Activated gamma-delta T cell treated with Interleukin-2 at 50 U/mL for 16 hours (primary cell): ENCODE measurements around the gene ITPKB.

Source experiments
- DNase-seq: peaks from one replicate; pipeline ENCODE4 v3.0.0-alpha.2; 2020

ITPKB gene

DNA sequence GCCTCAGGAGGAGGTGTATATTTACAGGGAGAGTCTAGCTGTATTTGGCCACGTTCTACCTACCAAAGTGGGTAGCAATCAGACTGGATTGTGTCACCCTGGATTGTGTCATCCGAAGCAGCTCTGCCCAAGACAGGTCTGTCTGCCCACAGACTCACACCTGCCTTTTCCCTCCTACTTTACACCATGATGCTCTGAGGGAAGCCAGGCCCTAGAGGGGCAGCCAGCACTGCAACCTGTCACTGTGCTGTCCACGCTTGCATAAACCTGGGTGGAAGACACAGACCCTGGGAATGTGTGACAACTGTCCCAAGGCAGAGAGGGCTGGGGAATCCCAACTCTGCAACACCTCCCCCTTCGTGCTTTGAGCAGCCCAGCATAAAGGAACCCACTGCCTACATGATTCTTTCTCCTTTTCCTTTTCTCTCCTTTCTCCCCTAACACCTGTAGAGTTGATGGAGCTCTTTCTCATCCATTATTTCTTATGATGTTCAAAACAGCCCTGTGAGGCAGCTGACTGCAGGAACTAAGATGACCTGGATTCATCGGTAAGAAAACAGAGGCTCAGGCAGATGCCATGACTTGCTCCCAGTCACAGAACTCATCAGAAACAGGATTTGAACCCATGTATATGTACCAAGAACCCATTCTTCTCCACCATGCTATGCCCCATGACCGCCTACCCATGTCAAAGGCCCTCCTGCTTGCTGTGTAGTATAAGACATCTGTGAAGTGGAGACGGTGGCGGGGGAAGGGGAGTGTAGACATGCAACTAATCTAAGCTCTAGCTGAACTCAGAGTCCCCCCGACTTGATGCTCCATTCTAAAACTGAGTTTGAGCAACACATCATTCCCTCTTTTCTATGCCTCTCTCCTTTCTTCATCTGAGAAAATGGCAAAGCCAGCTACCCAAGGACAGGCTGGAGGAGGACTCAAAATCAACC lies 55.9 kb downstream of the ITPKB start:
- DNase-seq, result peak; percentile 36

GRCh38 chr1:226681652-226682493 lies 57.2 kb downstream of the ITPKB start:
- no peak for DNase-seq

DNA sequence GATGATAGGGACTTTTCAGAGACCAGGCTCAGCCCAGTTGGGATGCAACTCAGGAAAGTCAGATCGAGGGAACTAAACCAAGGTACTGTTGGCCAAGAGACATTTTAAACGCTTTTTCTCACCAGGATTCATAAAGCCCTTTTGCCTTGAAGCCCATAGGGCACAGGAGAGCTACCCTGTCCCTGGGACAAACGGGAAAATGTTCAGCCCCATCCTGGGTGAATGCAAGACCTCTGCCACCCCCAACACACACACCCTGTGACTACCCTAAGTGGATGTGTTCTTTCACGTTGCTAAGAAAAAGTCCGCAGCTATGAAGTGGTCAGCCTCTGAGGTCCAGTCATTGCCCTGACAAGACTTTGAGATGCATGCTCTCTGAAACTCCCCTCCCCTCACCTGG lies 58.4 kb downstream of the ITPKB start:
- no peak for DNase-seq

DNA sequence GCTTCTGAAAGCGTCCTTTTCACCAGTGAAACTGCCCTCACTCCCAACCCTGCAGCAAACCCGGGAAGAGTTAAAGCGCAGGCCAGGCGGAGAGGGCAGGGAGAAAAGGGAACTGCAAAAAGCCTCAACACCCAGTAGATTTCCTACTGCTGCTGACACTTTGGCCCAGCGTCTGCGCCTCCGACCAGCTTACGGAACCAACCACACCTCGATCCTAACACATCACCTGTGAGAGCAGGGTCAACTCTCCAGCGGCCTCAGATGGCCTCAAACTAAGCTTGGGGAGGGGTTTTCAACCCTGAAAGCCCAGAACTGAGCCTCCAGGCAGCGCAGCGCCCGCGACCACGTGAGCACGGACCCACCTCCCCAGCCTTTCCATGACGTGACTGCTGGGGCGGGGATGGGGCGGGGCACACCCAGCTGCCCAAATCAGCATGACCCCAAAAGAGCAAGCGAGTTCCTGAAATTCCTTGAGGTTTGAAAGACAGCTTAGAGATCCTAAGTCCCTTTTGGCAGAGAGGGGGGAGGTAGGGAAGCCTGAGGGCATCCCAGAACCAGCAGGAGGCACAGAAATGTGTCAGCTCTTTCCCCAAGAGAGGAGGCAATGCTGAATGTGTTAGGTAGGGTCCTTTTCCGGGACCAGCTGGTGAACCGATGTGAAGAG lies 59.1 kb downstream of the ITPKB start:
- DNase-seq, result peak; percentile 71

DNA sequence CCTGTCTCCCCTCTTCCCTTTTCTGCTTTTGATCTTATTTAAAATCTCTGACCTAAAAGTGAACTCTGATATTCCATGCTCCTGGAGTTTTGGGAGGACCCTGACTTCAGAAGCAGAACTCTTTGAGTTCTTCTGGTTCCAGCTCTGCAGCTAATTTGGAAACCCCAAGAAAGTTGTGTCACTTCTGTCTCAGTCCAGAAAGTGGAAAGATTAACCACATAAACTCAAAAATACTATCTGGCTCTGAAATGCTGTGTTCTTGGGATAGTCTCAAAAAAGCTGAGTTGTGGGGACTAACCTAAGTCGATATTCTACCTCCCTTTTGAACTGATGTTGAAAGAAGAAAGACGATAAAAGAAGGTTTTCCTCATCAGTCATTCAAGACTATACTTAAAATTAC lies 59.8 kb downstream of the ITPKB start:
- no peak for DNase-seq

- DNase-seq, result peak; percentile 49
Observed at GRCh38 chr1:226678701-226679100, 60.4 kb downstream of the ITPKB start.

- DNase-seq, result no peak
Observed at GRCh38 chr1:226678251-226678650, 60.8 kb downstream of the ITPKB start.

GRCh38 chr1:226677027-226678020 lies 61.8 kb downstream of the ITPKB start:
- DNase-seq, result peak; percentile 74

GRCh38 chr1:226676381-226676780 lies 62.7 kb downstream of the ITPKB start:
- DNase-seq, result no peak

DNA sequence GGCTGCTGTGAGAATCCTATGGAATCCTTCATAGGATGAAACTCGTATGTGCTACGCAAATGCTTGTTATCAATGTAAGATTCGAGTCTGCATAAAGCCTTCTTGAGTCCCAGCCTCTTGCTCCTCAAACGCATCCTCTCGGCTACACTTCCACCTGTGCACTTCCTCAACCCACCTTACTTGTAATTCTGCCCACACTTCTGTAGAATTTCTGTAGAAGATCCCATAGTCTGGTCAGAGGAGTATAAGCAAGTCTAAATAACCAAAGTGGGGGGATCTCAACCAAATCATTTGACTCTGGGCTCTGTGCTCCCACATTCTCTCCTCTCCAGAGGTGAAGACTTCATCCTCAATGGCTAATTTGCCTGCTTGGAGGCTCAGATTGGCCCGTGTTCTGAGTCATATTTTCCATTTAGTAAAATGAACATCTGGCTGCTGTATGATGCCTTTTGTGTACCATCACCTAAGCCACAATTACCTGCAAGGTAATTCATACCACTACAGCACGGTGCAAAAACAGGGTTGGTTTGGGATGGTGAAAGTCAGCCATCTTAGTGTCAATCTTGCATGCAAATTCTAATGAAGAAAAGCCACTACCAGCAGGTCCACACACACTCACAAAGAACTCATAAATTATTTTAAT lies 63.2 kb downstream of the ITPKB start:
- no peak for DNase-seq

- peak; percentile 78 for DNase-seq
Observed at GRCh38 chr1:226674892-226675714, 64.0 kb downstream of the ITPKB start.

- DNase-seq, result no peak
Observed at GRCh38 chr1:226672339-226672762, 66.7 kb downstream of the ITPKB start.

DNA sequence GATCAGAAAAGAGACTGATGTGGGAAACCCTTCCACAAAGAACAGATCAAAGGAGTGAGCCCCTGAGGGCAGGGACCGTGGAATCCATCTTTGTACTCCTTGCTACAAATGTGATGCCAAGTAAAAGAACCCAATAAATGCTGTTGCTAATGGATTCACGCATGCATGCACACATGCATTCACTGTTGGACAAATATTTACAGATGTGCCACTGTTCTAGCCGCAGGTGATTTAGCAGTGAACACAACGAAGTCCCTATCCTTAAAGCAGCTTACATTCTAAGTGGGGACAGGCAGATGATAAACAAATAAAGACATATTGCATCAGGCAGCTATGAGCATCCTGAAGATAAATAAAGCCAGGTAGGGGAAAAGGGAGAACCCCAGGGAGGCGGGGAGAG lies 67.8 kb downstream of the ITPKB start:
- DNase-seq, result no peak

- no peak for DNase-seq
Observed at GRCh38 chr1:226670073-226670472, 69.0 kb downstream of the ITPKB start.

GRCh38 chr1:226668173-226668560 lies 70.9 kb downstream of the ITPKB start:
- DNase-seq, result no peak

DNA sequence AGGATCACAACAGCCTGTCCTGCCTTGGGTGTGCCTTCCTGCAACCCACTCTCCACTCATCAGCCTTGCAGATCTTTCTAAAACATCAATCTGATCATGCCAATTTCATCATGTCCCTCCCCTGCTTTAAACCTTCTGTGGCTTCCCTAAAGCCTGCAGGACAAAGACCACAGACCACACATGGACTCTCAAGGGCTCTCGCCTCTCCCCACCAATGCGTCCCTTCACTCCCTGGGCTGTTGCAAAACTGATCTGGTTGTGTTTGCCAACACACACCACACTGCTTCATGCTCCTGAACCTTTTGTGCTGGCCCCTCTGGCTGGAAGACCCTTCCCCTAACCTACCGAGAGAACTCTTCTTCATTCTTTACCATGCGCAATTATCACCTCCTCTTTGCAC lies 72.4 kb downstream of the ITPKB start:
- no peak for DNase-seq

DNA sequence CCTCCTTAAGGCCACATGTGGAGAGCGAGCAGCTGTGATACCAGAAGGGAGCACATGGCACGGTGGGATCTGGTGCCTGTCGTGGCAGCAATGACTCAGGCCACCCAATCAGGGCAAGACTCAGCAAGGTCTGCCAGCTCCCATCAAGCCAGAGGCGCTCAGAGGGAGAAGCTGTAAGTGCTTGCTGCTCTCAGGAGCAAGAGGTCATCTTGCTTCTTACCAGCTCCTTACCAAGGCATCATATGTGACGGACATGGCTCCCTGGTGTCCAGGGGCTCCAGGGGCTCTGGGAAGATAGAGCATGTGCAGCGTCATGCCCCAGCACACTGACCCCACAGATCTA lies 72.9 kb downstream of the ITPKB start:
- DNase-seq, result no peak

- DNase-seq, result no peak
Observed at GRCh38 chr1:226665505-226666163, 73.4 kb downstream of the ITPKB start.

DNA sequence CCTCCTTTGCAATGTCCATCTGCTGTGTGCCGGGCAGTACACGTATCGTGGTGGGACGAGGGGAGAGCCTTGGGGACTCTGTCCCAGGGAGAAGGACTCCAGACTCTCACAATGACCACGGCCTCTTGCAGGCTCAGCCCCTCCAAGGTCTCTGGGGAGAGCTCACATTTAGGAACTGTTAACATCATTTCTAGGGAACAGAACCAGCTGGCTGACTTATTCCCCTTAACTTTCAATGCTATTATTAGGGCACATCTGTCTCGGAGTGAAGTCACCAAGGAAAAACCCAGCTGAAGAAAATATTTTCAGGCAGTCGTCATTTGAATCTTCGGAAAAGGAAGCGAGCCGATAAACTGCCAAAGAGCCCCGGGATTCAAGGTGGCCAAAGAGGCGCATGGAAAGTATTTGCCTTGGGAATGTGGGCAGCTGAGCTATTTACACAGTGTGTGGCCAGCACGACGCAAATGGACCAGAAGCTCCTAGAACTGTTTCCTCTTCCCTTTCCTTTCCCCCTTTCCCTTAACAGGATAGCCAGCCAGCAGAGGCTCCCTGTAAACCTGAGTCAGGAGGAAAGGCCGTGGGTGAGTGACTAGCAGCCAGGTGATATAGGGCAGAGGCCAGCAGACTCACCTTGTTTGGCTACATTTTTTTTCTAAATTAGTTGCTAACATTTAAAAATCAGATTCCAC lies 74.5 kb downstream of the ITPKB start:
- no peak for DNase-seq

DNA sequence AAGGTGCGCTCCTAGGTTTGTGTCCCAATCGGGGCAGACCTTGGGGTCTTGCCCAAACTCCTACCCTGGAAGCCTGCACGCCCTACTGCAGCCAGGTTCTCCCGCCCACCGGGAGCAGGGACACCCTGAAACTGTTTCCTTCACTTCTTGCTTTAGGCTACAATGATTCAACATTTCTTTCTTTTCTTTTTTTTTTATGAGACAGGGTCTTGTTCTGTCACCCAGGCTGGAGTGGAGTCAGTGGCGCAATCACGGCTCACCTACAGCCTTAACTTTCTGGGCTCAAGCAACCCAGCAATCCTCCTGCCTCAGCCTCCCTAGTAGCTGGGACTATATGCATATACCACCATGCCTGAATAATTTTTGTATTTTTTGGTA lies 75.8 kb downstream of the ITPKB start:
- DNase-seq, result no peak
